Panc1 (cell line): ENCODE results near the gene CD44.

Experiments used
- CTCF ChIP-seq: fragments of 450-650 bp; IDR thresholded peaks from 2 replicates; pipeline ENCODE4 v1.5.1; 2017; ENCODE audit warnings: mild to moderate bottlenecking
- REST ChIP-seq, 2 experiments: IDR thresholded peaks; 2 replicates each; pipeline ENCODE4 v1.6.1; 2011 to 2012; ENCODE audit warnings: low read depth in 2 of 2, control low read depth in 1 of 2, low read length in 1 of 2, mild to moderate bottlenecking in 1 of 2, moderate library complexity in 1 of 2; ENCODE audit not compliant: insufficient read depth in 1 of 2
- SIN3A ChIP-seq: IDR thresholded peaks from 2 replicates; pipeline ENCODE4 v1.6.1; 2012; ENCODE audit warnings: low read depth, mild to moderate bottlenecking, low read length, moderate library complexity, borderline replicate concordance; ENCODE audit not compliant: insufficient read depth

- no peak for TF ChIP-seq CTCF
- no peak for TF ChIP-seq REST (IDR thresholded peaks at IDR 0.05; ENCODE audit: insufficient read depth in 1 of 2, low read depth in 2 of 2, low read length in 1 of 2)
- TF ChIP-seq SIN3A = no peak
These were observed 42.2 kb upstream of the CD44 start for GRCh38 chr11:35096723-35097122.
